Peyer's patch (tissue), 4 donors: ENCODE results near the gene KLLN. TPM values are rescaled to one million over a fixed set of nuclear protein-coding genes. Genes with fewer than 3 reads are reported as not detected.
A peak's percentile ranks its signal among the peaks of the same experiment; 100 is the strongest.
"Not testable (repeated sequence)": the region's sequence is repeated elsewhere in the genome, so short reads cannot be mapped to it uniquely, and the experiment has no call there.

ENCODE experiments used
- DNase-seq, 3 donors: peaks; one replicate each; pipeline ENCODE4 v3.0.0-alpha.2; 2017 to 2019
- H3K27ac ChIP-seq, 4 donors: fragments of 200-600 bp; sonication (generic); one replicate each; pipeline ENCODE4 v1.5.1; 2016 to 2019
- H3K27me3 ChIP-seq, 2 donors: fragments of 200-600 bp; sonication (generic); one replicate each; pipeline ENCODE4 v1.5.1; 2019
- H3K36me3 ChIP-seq, 3 donors: fragments of 200-600 bp; sonication (generic); one replicate each; pipeline ENCODE4 v1.5.1; 2016 to 2019
- H3K4me1 ChIP-seq, 4 donors: fragments of 200-600 bp; sonication (generic); one replicate each; pipeline ENCODE4 v1.5.1; 2016 to 2019
- H3K4me3 ChIP-seq, 4 donors: fragments of 200-600 bp; sonication (generic); 1 replicate in 3 of 4; 2 replicates in 1 of 4; pipeline ENCODE4 v1.5.1; 2016 to 2019; ENCODE audit warnings: mild to moderate bottlenecking in 1 of 4
- H3K9me3 ChIP-seq, 4 donors: fragments of 200-600 bp; sonication (generic); one replicate each; pipeline ENCODE4 v1.5.1; 2016 to 2019; ENCODE audit warnings: mild to moderate bottlenecking in 1 of 4
- CTCF ChIP-seq, 6 experiments: fragments of 450-650 bp in 4 of 6; fragments of 200-600 bp in 2 of 6; sonication (generic) in 1 of 6; IDR thresholded peaks; one replicate each; pipeline ENCODE4 v1.5.1; 2017 to 2019; ENCODE audit warnings: antibody characterized with exemption in 6 of 6, mild to moderate bottlenecking in 3 of 6, moderate library complexity in 1 of 6
- POLR2A ChIP-seq, 2 donors: fragments of 450-650 bp; IDR thresholded peaks; one replicate each; pipeline ENCODE4 v1.5.1; 2017; ENCODE audit warnings: antibody characterized with exemption in 2 of 2, mild to moderate bottlenecking in 2 of 2, moderate library complexity in 2 of 2
- total RNA-seq, 4 donors: library from RNA; depleted of rRNA; stranded (reverse); fragments of >200 nt; gene quantifications; one replicate each; pipeline ENCODE4 v1.1.0, GENCODE V29; 2016

KLLN gene
- total RNA-seq, 4 donors from 2014 or later: 0.35 to 1.1 (median 0.61) TPM

- H3K27ac ChIP-seq: no peak overlapping the region
- no peaks in the 10 kb centered on the region for H3K9me3 ChIP-seq
- no peak for DNase-seq
- H3K4me1 ChIP-seq: peaks cover 0 to 14% (median 5%) of the 10 kb centered on the region in 4 donors
- TF ChIP-seq POLR2A (IDR thresholded peaks at IDR 0.05) (no peak), CTCF (IDR thresholded peaks at IDR 0.05) (no peak)
- H3K36me3 ChIP-seq: no peaks in the 10 kb centered on the region
- peak overlapping the region in 3 of 4 donors; percentile 4 to 92 (median 87) for H3K4me3 ChIP-seq
- no peaks in the 10 kb centered on the region for H3K27me3 ChIP-seq
Measured at GRCh38 chr10:87868277-87868676, 4.9 kb upstream of the KLLN start.

GRCh38 chr10:87867453-87867852 is 4.1 kb upstream of the KLLN start:
- peak overlapping the region in 2 of 4 donors; percentile 1 to 32 for H3K27ac ChIP-seq
- H3K4me3 ChIP-seq: peak overlapping the region; percentile 9 to 92 (median 86)
- TF ChIP-seq CTCF (IDR thresholded peaks at IDR 0.05) (no peak), POLR2A (IDR thresholded peaks at IDR 0.05) (no peak)

GRCh38 chr10:87866412-87866974 is 3.2 kb upstream of the KLLN start:
- Histone ChIP-seq H3K27me3 (no peaks in the 10 kb centered on the region), H3K9me3 (no peaks in the 10 kb centered on the region), H3K27ac (peak overlapping the region in 3 of 4 donors; percentile 18 to 99 (median 32)), H3K36me3 (no peaks in the 10 kb centered on the region), H3K4me3 (peak overlapping the region in 3 of 4 donors; percentile 84 to 92 (median 87)), H3K4me1 (peaks cover 0 to 12% (median 6%) of the 10 kb centered on the region in 4 donors)
- no peak for DNase-seq
- TF ChIP-seq POLR2A (IDR thresholded peaks at IDR 0.05) (no peak), CTCF (IDR thresholded peaks at IDR 0.05) (no peak)

More at GRCh38 chr10:87867453-87867852, 4.1 kb upstream of the KLLN start:
- Histone ChIP-seq H3K36me3 (no peaks in the 10 kb centered on the region), H3K27me3 (no peaks in the 10 kb centered on the region), H3K4me1 (peaks cover 0 to 12% (median 5%) of the 10 kb centered on the region in 4 donors), H3K9me3 (no peaks in the 10 kb centered on the region)
- no peak for DNase-seq

- Histone ChIP-seq H3K36me3 (no peaks in the 10 kb centered on the region), H3K9me3 (no peaks in the 10 kb centered on the region), H3K27me3 (no peaks in the 10 kb centered on the region), H3K27ac (peak overlapping the region; percentile 93 to 99 (median 96)), H3K4me3 (peak overlapping the region; percentile 67 to 92 (median 86)), H3K4me1 (peaks cover 0 to 20% (median 7%) of the 10 kb centered on the region in 4 donors)
- no peak for DNase-seq
- TF ChIP-seq POLR2A (IDR thresholded peaks at IDR 0.05) (no peak), CTCF (IDR thresholded peaks at IDR 0.05) (no peak)
Measured at GRCh38 chr10:87865241-87865881, 2.0 kb upstream of the KLLN start.

GRCh38 chr10:87864496-87865059 is 1.2 kb upstream of the KLLN start:
- Histone ChIP-seq H3K4me3 (peak overlapping the region; percentile 67 to 92 (median 86)), H3K4me1 (peaks cover 0 to 23% (median 7%) of the 10 kb centered on the region in 4 donors), H3K27me3 (no peaks in the 10 kb centered on the region), H3K27ac (peak overlapping the region; percentile 93 to 99 (median 96)), H3K9me3 (no peaks in the 10 kb centered on the region), H3K36me3 (no peaks in the 10 kb centered on the region)
- no peak for DNase-seq
- no peak for TF ChIP-seq CTCF (IDR thresholded peaks at IDR 0.05)
- no peak for TF ChIP-seq POLR2A (IDR thresholded peaks at IDR 0.05)

GRCh38 chr10:87863951-87864495 is 690 bp upstream of the KLLN start:
- H3K9me3 ChIP-seq, H3K27me3 ChIP-seq, H3K36me3 ChIP-seq: not testable (repeated sequence)
- Histone ChIP-seq H3K4me3 (peak overlapping the region; percentile 67 to 92 (median 86)), H3K4me1 (peaks cover 0 to 18% (median 7%) of the 10 kb centered on the region in 4 donors), H3K27ac (peak overlapping the region; percentile 93 to 99 (median 96))
- peak in 2 of 3 donors; percentile 62 to 63 for DNase-seq
